Chondrocyte (in vitro differentiated cells): ENCODE data around the gene DPM3. TPM values are rescaled to one million over a fixed set of nuclear protein-coding genes. Genes with fewer than 3 reads are reported as not detected.
A peak's percentile ranks its signal among the peaks of the same experiment; 100 is the strongest.

Source experiments
- DNase-seq: peaks from one replicate; pipeline ENCODE4 v3.0.0; 2021; ENCODE audit warnings: mixed read lengths, low spot score
- H3K27ac Mint-ChIP-seq: one replicate; pipeline ENCODE4 v1.8.0; 2021; ENCODE audit warnings: mild to moderate bottlenecking, moderate library complexity, mixed read lengths; ENCODE audit not compliant: unreplicated experiment
- H3K27me3 Mint-ChIP-seq: 2 replicates; pipeline ENCODE4 v1.8.0; 2021; ENCODE audit warnings: low read depth, mixed read lengths
- H3K36me3 Mint-ChIP-seq: 2 replicates; pipeline ENCODE4 v1.8.0; 2021; ENCODE audit warnings: low read depth, mixed read lengths
- H3K4me1 Mint-ChIP-seq: 2 replicates; pipeline ENCODE4 v1.8.0; 2021; ENCODE audit warnings: low read depth, mild to moderate bottlenecking, mixed read lengths
- H3K4me3 Mint-ChIP-seq: one replicate; pipeline ENCODE4 v1.8.0; 2021; ENCODE audit warnings: mild to moderate bottlenecking, moderate library complexity, mixed read lengths; ENCODE audit not compliant: unreplicated experiment
- H3K9me3 Mint-ChIP-seq: 2 replicates; pipeline ENCODE4 v1.8.0; 2021; ENCODE audit warnings: low read depth, mixed read lengths
- total RNA-seq: library from RNA; stranded (reverse); gene quantifications from 3 replicates; pipeline ENCODE4 v1.2.1, GENCODE V29; 2021
- TF ChIP-seq, protein P1 (sequence below): fragments of 200-600 bp; sonication (generic); IDR thresholded peaks from 2 replicates; pipeline ENCODE4 v1.5.0; 2021; ENCODE audit warnings: antibody characterized with exemption, mild to moderate bottlenecking, moderate library complexity

Gene DPM3
- total RNA-seq, 1 donor from 2014 or later, result 41.3 TPM

DNA sequence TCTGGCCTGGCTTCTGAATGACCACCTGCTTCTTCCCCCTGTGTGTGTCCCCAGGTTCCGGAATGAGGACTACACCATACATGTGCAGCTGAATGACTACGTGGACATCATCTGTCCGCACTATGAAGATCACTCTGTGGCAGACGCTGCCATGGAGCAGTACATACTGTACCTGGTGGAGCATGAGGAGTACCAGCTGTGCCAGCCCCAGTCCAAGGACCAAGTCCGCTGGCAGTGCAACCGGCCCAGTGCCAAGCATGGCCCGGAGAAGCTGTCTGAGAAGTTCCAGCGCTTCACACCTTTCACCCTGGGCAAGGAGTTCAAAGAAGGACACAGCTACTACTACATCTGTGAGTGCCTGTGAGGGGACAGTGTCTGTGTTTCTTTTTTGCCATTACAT lies 9.0 kb downstream of the DPM3 start:
- peaks cover 61% of the 10 kb centered on the region for H3K4me1 Mint-ChIP-seq
- no peak for DNase-seq
- no peaks in the 10 kb centered on the region for H3K9me3 Mint-ChIP-seq
- peak overlapping the region; percentile 22 for H3K27ac Mint-ChIP-seq
- peaks cover 15% of the 10 kb centered on the region for H3K36me3 Mint-ChIP-seq
- H3K27me3 Mint-ChIP-seq, result no peaks in the 10 kb centered on the region
- TF ChIP-seq, protein P1, sequence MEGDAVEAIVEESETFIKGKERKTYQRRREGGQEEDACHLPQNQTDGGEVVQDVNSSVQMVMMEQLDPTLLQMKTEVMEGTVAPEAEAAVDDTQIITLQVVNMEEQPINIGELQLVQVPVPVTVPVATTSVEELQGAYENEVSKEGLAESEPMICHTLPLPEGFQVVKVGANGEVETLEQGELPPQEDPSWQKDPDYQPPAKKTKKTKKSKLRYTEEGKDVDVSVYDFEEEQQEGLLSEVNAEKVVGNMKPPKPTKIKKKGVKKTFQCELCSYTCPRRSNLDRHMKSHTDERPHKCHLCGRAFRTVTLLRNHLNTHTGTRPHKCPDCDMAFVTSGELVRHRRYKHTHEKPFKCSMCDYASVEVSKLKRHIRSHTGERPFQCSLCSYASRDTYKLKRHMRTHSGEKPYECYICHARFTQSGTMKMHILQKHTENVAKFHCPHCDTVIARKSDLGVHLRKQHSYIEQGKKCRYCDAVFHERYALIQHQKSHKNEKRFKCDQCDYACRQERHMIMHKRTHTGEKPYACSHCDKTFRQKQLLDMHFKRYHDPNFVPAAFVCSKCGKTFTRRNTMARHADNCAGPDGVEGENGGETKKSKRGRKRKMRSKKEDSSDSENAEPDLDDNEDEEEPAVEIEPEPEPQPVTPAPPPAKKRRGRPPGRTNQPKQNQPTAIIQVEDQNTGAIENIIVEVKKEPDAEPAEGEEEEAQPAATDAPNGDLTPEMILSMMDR, result no peak
- no peak overlapping the region for H3K4me3 Mint-ChIP-seq

DNA sequence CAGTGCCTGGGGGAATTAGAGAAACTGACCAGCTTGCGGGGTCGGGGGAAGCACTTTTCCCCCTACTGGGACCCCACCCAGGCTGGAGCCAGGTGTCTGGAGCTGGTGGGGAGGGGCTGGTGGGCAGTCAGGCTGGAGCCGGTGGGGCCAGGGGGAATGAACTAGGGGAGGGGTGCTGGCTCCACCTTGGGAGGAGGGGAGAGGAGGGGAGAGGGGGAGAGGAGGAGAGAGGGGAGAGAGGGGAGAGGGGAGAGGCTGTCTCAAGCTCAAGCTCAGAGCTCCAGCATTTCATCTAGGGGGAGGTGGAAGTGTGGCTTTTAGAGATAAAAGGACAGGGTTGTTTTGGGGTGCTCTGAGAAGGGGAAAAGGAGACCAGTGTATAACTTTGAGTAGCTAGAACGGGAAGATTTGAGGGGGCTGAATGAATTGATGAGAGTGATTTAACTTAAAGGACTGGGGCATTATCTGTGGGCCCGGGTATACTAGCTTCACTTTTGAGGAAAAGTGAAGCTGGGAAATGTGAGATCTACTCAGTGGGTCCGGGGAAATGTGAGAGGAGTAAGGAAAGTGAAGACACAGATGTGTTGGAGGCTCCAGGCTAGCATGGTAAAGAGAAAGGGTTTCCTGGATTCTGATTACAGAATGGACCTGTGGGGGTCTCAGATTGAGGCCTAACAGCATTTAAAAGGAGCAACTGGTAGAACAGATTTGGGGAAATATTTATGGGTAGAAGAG lies 9.9 kb downstream of the DPM3 start:
- Mint-ChIP-seq H3K4me3 (peak overlapping the region; percentile 83), H3K27me3 (no peaks in the 10 kb centered on the region), H3K4me1 (peaks cover 67% of the 10 kb centered on the region), H3K36me3 (peaks cover 15% of the 10 kb centered on the region), H3K9me3 (no peaks in the 10 kb centered on the region), H3K27ac (peak overlapping the region; percentile 94)
- TF ChIP-seq, protein P1, result no peak
- DNase-seq, result no peak

DNA sequence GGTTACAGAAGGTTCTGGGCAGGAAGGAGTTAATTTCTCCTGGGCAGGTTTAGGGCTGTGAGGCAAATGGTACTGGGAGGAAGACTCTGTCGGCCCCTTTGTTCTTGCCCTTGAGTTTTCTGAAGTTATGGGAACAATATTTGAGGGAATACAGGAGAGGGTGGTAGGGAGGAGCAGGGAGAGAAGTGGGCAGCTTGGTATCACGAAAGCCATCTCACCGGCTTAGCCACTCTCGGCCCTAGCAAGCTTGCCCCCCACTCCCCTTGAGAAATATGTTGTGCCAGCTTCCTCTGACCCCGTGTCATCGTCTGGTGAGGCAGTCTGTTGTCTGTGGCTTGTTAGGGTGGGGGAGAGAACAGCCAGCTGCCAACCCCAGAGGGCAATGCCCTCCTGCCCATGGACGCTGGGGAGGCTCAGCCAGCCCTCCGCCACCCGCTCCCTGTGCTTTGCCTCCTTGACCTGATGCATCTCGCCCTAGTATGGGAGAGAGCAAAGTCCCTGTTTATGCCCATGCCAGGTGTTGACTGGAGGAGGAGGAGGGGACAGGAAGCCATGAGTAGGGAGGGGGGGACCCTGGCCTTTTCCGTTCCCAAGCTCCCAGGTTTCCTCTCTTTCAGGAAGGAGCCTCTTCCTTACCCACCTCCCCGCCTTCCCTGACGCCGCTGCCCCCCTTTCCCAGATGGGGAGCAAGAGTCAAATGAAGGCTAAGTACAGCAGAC lies 11.4 kb downstream of the DPM3 start:
- peak overlapping the region; percentile 83 for H3K4me3 Mint-ChIP-seq
- peaks cover 72% of the 10 kb centered on the region for H3K4me1 Mint-ChIP-seq
- H3K27ac Mint-ChIP-seq, result peak overlapping the region; percentile 94
- DNase-seq, result no peak
- TF ChIP-seq, protein P1, result no peak
- H3K9me3 Mint-ChIP-seq, result no peaks in the 10 kb centered on the region
- H3K27me3 Mint-ChIP-seq, result no peaks in the 10 kb centered on the region
- peaks cover 15% of the 10 kb centered on the region for H3K36me3 Mint-ChIP-seq

DNA sequence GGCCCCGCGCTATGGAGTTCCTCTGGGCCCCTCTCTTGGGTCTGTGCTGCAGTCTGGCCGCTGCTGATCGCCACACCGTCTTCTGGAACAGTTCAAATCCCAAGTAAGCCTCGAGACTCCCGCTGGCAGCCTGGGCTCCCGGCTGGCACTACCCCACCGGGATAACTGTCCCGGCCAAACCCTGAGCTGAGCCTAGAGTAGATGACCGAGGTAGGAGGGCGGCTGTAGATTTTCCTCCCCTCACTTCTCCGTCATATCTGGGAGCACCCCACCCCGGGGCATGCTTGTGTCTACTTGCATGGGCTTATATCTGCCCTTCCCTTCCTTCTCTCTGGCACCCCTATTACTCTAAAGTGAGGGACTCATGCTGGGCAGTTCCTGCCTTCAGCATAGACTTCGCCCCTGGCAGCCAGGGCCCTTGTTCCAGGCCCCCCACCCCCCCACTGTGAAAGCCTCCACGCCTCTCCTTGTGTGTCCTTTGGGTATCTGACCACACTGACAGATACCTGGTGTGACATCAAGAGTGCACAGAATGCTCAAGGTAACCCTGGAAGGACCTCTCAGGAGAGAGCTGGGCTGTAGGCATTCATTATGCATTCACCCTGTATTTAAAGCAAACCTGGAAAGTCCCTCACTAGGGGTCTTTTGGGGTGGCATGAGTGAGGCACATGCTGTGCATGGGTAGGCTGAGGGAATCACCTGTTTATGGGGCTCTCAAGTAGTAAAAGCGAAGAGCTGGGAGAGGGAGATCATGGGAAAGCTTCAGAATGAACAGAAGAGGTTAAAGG lies 12.2 kb downstream of the DPM3 start:
- no peak for DNase-seq
- Mint-ChIP-seq H3K27me3 (no peaks in the 10 kb centered on the region), H3K4me3 (peak overlapping the region; percentile 83), H3K4me1 (peaks cover 75% of the 10 kb centered on the region), H3K9me3 (no peaks in the 10 kb centered on the region), H3K27ac (peak overlapping the region; percentile 94), H3K36me3 (peaks cover 12% of the 10 kb centered on the region)
- TF ChIP-seq, protein P1, result no peak
